GM12872 (cell line): ENCODE measurements around the gene HNRNPU.

Source experiments
- CTCF ChIP-seq: IDR thresholded peaks from 3 replicates; pipeline ENCODE4 v1.5.1; 2011; ENCODE audit warnings: low read depth, mild to moderate bottlenecking, low read length, moderate library complexity; ENCODE audit not compliant: insufficient read depth

The HNRNPU gene

GRCh38 chr1:244861683-244862082 is 2.7 kb downstream of the HNRNPU start:
- no peak for TF ChIP-seq CTCF

GRCh38 chr1:244860914-244861610 is 3.3 kb downstream of the HNRNPU start:
- TF ChIP-seq CTCF = no peak

- TF ChIP-seq CTCF = no peak
Measured at GRCh38 chr1:244860078-244860477, 4.3 kb downstream of the HNRNPU start.

- no peak for TF ChIP-seq CTCF
Measured at GRCh38 chr1:244858357-244858756, 6.0 kb downstream of the HNRNPU start.

GRCh38 chr1:244857761-244858160 is 6.6 kb downstream of the HNRNPU start:
- no peak for TF ChIP-seq CTCF

GRCh38 chr1:244854865-244855578 is 9.3 kb downstream of the HNRNPU start:
- no peak for TF ChIP-seq CTCF

- TF ChIP-seq CTCF = no peak
Measured at GRCh38 chr1:244854166-244854565, 10.2 kb downstream of the HNRNPU start.
